GM21390 (cell line): ENCODE results near the gene PPIE.

Experiments
- ATAC-seq: cut with Tn5 transposase; IDR thresholded peaks from one replicate; pipeline ENCODE4 v1.9.1; 2021; ENCODE audit not compliant: unreplicated experiment

PPIE gene

DNA sequence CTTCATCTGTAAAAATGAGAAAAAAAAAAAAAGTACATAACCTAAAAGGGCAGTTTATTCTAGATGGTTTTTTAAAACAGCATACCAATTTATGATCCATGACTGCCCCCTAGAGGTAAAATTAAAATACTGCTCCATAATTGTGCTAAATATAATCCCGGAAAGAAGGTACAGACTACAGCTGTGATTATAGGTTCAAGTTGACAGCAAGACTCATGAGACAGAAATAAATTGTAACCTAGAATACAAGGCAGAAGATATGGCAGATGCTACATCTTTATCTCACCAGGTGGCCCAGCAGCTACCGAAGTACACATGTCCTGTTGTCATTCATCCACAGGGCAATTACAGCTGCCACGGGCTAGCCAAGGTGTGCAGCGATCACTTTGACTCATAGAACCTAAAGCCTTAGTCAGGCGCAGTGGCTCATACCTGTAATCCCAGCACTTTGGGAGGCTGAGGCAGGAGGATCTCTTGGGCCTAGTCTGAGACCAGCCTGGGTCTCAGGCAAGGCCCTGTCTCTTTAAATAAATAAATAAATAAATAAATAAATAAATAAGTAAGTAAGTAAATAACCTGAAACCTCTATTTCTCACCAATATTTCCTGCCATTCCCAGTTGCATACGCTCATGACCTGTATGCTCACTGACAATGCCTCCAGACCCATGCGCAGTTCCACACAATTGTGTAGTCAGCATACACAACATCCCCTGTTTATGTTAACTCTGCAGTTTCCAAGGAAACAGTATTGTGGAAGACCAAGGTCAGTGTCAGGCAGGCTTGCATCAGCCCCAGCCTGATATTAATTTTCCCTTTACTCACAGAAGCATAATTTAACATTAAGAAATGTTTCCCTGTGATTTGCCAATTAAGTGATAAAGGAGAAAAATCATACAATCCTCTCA, 18.3 kb upstream of the PPIE start:
- ATAC-seq, result no peak

DNA sequence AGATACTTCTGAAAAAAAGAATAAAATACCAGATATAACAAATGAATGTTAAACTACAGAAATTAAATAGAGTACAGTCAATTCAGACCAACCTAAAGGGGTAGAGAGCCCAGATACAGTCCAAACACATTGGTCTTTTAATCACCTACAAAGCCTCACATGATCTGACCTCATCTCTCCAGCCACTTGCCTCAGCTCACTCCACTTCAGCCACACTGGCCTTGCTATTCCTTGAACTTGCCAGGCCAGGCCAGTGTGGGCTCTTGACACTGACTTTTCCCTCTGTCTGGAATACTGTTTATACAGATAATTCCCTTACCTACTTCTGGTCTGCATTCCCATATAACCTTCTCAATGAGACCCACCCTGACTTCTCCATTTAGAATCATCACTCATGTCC, 17.0 kb upstream of the PPIE start:
- no peak for ATAC-seq

- ATAC-seq, result no peak
Observed at GRCh38 chr1:39722495-39722894, 16.2 kb upstream of the PPIE start.

DNA sequence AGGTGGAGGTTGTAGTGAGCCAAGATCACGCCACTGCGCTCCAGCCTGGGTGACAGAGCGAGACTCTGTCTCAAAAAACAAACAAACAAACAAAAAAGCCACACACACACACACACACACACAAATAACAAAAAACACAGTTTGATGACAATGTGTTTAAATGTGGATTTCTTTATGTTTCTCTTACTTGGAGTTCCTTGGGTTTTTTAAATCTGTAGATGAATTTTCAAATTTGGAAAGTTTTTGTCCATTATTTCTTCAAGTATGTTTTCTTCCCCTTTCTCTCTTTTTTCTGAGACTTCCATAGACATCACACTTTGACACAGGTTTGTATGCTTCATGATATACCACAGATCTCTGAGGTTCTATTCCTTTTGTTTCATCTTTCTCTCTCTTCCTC, 12.1 kb upstream of the PPIE start:
- no peak for ATAC-seq

DNA sequence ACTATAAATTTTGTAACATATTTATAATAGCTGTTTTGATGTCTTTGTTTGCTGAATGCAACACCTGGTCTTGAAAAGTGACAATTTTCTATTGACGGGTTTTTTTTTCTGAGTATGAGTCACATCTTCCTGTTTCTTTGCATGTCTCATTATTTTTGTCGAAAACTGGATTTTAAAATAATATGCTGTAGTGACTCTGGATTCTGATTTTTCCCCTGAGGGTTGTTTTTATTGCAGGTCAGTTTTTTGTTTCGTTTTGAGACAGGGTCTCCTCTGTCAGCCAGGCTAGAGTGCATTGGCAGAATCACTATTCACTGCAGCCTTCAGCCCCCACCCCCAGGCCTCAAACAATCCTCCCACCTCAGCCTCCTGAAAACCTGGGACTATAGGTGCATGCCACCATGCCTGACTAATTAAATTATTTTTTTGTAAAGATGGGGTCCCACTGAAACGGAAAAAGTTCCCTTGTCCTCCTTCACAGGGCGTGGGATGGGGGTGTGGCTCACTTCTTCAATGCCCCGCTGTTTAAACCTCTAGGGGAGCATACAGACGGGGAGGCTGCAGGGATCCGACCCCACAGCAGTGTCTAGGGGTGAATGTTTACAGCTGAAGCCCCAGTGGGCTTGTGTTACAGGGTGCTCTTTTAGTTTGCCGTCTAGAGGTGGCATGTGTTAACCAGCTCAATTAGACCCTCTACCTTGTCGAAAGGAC, 11.3 kb upstream of the PPIE start:
- ATAC-seq, result peak; percentile 49

DNA sequence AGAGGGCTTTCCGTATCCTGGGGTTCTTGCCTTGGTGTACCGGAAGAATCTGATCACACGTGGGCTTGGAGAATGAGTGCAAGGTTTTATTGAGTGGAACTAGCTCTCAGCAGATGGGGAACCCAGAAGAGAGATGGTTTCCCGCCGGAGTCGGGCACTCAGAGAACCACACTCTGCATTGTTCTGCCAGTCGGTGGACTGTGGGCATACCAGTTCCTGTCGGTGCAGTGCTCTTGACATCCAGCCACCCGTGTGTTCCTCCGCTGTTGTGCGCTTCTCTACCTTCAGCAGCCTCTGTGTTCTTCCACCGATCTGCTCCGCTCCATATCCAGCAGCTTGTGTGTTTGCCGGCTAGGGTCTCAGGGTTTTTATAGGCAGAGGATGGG, 10.8 kb upstream of the PPIE start:
- ATAC-seq, result no peak

GRCh38 chr1:39729030-39729429, 9.7 kb upstream of the PPIE start:
- ATAC-seq, result no peak

DNA sequence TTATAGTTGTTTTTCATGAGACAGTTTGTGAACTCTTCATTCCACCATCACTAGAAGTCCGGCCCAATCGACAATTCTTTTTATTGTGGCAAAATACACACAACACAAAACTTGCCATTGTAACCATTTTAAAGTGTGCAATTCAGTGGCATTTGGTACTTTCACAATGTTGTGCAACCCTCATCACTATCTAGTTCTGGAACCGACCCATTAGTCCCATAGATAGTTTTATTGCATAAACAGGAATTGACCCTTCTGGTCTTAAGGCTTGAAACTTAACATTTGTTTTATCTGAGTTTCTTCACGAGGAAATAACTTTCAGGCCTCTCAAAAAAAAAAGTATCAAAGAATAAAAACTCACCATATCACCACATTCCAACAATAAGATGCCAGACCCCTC, 8.8 kb upstream of the PPIE start:
- ATAC-seq, result no peak

GRCh38 chr1:39732730-39733129, 6.0 kb upstream of the PPIE start:
- ATAC-seq, result no peak

DNA sequence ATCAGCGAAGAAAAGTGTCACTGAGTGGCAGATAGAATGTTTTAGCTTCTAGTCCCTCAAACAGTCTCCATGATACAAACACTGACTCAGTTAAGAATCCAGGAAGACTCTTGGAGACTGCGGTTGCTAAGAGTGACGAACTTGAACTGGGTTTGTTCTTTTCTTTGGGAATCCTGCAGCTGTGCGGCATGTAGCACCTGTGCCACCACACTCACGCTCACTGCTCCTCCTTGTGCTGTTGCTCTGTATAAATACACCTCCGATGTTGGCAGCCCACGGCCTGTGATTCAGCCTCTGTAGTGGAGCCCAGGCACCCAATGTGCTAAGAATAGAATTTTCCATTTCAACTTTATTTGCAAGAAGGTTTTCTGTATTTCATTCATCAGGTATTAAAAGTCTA, 5.5 kb upstream of the PPIE start:
- ATAC-seq, result no peak

- no peak for ATAC-seq
Observed at GRCh38 chr1:39735731-39736130, 3.0 kb upstream of the PPIE start.

- no peak for ATAC-seq
Observed at GRCh38 chr1:39737546-39738169, 1.0 kb upstream of the PPIE start.

DNA sequence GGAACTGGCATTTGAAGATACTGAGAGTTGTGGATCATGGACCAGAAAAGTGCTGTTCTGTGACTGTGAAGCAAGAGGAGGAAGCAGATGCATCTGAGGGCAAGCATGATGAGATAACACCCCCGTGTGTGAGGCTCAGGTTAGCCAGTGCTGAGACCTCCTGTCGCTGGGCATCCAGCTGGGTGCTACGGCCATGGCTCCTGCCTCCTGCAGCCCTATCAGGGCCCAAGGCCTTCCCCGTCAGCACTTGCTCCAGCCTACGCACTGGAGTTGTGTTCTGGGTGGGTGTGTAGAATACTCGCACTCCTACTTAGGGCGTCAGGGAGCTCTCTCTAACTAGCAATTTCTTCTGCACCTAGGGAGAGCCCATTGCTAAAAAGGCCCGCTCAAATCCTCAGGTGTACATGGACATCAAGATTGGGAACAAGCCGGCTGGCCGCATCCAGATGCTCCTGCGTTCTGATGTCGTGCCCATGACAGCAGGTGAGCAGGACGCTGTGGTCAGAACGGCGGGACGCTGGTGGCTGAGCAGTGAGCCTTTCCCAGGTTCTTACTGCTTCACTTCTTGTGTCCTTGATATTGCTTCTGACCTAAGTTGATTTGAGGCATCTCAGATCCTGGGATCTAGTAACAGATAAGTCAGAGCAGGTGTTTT, 6.5 kb downstream of the PPIE start:
- no peak for ATAC-seq

GRCh38 chr1:39751595-39751994, 12.9 kb downstream of the PPIE start:
- no peak for ATAC-seq

GRCh38 chr1:39752703-39753102, 14.0 kb downstream of the PPIE start:
- no peak for ATAC-seq

DNA sequence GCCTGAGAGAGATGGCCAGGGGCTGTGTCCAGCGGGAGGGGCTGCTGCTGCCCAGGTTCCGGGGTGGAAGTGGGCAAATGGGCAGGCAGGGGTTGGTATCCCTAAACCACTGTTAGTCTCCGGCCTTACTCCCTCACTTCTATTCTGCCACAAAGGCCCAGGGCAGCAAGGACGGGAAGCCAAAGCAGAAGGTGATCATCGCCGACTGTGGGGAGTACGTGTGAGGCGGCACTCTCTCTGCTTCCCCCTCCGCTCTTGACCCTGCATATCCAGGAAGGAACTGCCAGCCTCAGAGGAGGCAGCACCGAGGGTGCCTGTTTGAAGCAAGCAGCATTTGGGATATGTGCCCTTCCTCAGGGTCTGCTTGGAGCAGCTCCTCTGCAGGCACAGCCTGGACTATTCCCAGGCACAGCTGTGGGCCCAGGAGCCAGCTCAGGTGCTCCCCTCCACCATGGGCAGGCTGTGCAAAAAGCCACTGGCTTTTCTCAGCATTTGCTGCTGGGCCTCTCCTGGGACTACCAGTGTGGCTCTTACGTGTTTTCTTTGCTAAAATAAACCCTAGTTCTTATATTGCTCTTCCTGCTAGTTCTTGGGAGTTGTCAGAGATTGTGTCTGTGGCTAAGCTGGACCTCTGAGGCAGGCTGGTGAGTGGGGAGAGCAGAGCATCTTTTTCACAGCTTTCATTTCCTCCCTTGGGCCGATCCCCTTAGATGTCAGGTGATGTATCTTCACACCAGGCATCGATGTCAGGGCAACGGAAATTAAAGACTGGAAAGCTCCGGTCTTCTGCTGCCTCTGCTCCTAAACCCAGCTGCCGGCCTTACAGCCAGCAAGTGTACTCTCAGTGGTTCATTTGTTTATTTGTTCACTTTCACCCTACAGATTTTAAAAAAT, 14.7 kb downstream of the PPIE start:
- ATAC-seq, result no peak

DNA sequence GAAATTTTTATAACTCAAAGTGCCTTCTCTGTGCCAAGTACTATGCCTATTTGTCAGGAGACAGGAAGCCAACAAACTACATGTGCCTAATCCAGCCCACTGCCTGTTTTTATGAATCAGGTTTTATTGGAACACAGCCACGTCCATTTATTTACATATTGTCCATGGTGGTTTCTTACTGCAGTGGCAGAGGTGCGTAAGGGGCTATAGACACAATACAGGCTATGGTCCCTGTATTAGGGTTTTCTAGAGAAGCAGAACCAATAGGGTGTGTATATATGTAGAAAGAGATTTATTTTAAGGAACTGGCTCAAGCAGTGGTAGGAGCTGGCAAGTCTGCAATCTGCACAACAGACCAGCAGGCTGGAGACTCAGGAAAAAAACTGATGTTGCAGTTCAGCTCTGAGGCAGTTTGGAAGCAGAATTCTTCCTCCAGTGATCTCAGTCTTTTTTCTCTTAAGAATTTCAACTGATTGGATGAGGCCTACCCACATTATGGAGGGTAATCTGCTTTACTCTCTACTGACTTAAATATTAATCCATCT, 15.4 kb downstream of the PPIE start:
- ATAC-seq, result no peak

DNA sequence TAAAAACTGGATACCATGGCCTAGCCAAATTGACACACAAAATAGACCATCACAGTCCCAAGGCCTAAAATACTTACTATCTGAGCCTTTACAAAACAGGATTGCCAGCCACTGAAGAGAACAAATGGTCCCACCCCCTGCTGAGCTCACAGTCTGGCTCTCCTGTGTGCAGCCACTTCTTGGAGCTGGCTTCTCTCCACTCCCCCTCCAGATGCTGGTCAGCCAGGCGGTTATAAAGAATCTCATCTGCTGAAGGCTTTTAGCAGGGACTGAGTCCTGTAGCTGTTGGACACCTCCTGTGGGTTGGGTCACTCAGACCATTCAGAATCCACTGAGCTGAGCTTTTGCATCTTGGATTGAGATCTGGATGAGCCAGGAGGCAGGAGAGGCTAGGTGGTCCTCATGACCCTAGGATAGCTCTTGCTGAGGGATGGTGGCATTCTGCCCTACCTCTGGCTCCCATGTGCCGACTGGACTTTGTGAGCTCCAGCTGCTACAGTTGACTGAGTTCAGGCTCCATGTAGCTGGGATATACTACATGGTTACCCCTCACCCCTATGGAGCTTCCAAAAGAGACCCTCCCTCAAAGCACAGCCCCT, 16.3 kb downstream of the PPIE start:
- ATAC-seq, result no peak

- ATAC-seq, result no peak
Observed at GRCh38 chr1:39755965-39756659, 17.4 kb downstream of the PPIE start.
